GM12865 (cell line): Measurements from ENCODE around the gene DOK3.
A peak's percentile ranks its signal among the peaks of the same experiment; 100 is the strongest.

ENCODE experiments used
- DNase-seq: peaks from one replicate; pipeline ENCODE4 v3.0.0; 2010; ENCODE audit warnings: low read depth
- H3K4me3 ChIP-seq: 2 replicates; pipeline ENCODE4 v1.5.1; 2011; ENCODE audit warnings: mild to moderate bottlenecking, low read depth, low read length, control low read depth
- CTCF ChIP-seq: IDR thresholded peaks from 2 replicates; pipeline ENCODE4 v1.5.1; 2011; ENCODE audit warnings: low read length, control low read depth, low read depth, inconsistent platforms; ENCODE audit not compliant: insufficient read depth; ENCODE audit errors: missing control alignments

The DOK3 gene, protein sequence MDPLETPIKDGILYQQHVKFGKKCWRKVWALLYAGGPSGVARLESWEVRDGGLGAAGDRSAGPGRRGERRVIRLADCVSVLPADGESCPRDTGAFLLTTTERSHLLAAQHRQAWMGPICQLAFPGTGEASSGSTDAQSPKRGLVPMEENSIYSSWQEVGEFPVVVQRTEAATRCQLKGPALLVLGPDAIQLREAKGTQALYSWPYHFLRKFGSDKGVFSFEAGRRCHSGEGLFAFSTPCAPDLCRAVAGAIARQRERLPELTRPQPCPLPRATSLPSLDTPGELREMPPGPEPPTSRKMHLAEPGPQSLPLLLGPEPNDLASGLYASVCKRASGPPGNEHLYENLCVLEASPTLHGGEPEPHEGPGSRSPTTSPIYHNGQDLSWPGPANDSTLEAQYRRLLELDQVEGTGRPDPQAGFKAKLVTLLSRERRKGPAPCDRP

GRCh38 chr5:177509381-177509951 is at the start of gene DOK3:
DOK3 (minus strand) TSS chr5:177509826; CDS start chr5:177509540, 286 bp downstream.
- peak; percentile 66 for DNase-seq
- peak within 1 kb of the TSS; percentile 62 for H3K4me3 ChIP-seq
- no peak for TF ChIP-seq CTCF

DNA sequence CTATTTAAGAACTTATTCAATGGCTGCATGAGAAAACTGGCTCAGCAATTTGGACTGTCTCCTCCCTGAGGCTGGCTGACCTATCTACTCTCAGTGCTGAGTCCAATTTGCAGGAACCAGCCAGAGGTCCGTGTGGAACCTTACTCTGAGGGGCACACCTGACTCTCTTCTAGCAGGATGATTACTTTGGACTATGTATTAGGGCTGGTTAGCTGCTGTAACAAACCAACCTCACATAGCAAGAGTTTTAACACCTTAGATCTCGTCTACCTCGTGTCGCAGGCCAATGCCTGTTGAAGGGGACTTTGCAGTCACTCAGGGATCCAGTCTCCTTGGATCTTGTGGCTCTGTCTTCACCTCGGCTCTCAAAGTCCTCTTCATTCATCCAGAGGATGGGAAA is 48.2 kb upstream of the DOK3 start:
- DNase-seq: no peak
- no peak for TF ChIP-seq CTCF
- no peak overlapping the region for H3K4me3 ChIP-seq

GRCh38 chr5:177557041-177557647 is 47.5 kb upstream of the DOK3 start:
- H3K4me3 ChIP-seq: no peak overlapping the region
- DNase-seq: no peak
- no peak for TF ChIP-seq CTCF

- DNase-seq: no peak
- no peak overlapping the region for H3K4me3 ChIP-seq
- no peak for TF ChIP-seq CTCF
Measured at GRCh38 chr5:177555665-177556064, 46.0 kb upstream of the DOK3 start.

- TF ChIP-seq CTCF: no peak
- H3K4me3 ChIP-seq: 0 out of 2 replicates have a peak overlapping the region, but pooled peaks have one; percentile 65
Measured at GRCh38 chr5:177555228-177555627, 45.6 kb upstream of the DOK3 start.

GRCh38 chr5:177554474-177555111 is 45.0 kb upstream of the DOK3 start, which contains the start of gene FAM193B:
FAM193B (minus strand) TSS chr5:177554563; CDS start chr5:177554458, 105 bp downstream.
- DNase-seq: peak; percentile 94
- no peak for TF ChIP-seq CTCF
- H3K4me3 ChIP-seq: peak within 1 kb of the TSS; percentile 82

More at GRCh38 chr5:177555228-177555627, 45.6 kb upstream of the DOK3 start:
- no peak for DNase-seq
